Tibial nerve (tissue), 4 donors: ENCODE results near the gene OPN1LW.

Experiments
- CTCF ChIP-seq, 5 experiments: fragments of 200-600 bp in 3 of 5; fragments of 450-650 bp in 2 of 5; sonication (generic) in 3 of 5; IDR thresholded peaks; one replicate each; pipeline ENCODE4 v1.5.1; 2016 to 2019; ENCODE audit warnings: antibody characterized with exemption in 5 of 5, mild to moderate bottlenecking in 3 of 5, moderate library complexity in 2 of 5
- EP300 ChIP-seq, 2 donors: sonication (generic); formaldehyde crosslinking; IDR thresholded peaks; one replicate each; pipeline ENCODE4 v1.6.1; 2017; ENCODE audit warnings: antibody characterized with exemption in 2 of 2, mild to moderate bottlenecking in 1 of 2

DNA sequence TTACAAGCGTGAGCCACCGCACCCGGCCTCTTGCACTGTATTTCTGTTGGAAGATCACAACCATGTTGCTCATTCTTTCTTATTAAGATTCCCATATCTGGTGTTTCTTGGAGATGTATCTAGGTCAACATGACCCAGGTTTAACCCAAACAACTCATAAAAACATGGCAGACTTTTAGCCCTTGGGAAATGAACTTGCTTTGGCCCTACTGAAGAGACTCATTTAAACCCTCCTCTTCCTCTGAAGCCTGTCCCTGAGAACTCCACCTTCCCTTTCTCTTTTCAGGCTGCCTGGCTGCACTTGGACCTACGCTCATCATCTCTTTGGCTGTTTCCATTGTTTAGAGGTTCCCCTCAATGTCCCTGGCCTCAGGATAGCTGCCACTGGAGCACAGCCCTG lies 22.8 kb upstream of the OPN1LW start:
- TF ChIP-seq CTCF (IDR thresholded peaks at IDR 0.05) (no peak), EP300 (IDR thresholded peaks at IDR 0.05) (no peak)
